Measurements from ENCODE around the gene TMEM88. TPM values are rescaled to one million over a fixed set of nuclear protein-coding genes. Genes with fewer than 3 reads are reported as not detected.

The TMEM88 gene
- total and polyA plus RNA-seq, 4 donors, result 2.7 to 27.6 (median 13.5) TPM

Other genes with a start within 250 kb of the TMEM88 start
- 10 to 100 TPM; 35.4 to 59.3 TPM for gene FXR2, start 240.2 kb upstream of the TMEM88 start, total RNA-seq
- gene FXR2, start 240.2 kb upstream of the TMEM88 start, polyA plus RNA-seq (ENCODE audit: insufficient read length in 2 of 2), result 10 to 100 TPM; 54.1 to 66.8 TPM
- 100 to 1,000 TPM in 1 of 2 donors, 10 to 100 TPM in 1; 33.5 to 124 TPM for gene SAT2, start 227.2 kb upstream of the TMEM88 start, total RNA-seq
- gene SAT2, start 227.2 kb upstream of the TMEM88 start, polyA plus RNA-seq (ENCODE audit: insufficient read length in 2 of 2), result 100 to 1,000 TPM in 1 of 2 donors, 10 to 100 TPM in 1; 97.8 to 108 TPM
- gene SHBG, start 224.9 kb upstream of the TMEM88 start, total RNA-seq, result 1 to 10 TPM in 1 of 2 donors, under 1 TPM in 1; 0.20 to 1.5 TPM
- gene SHBG, start 224.9 kb upstream of the TMEM88 start, polyA plus RNA-seq (ENCODE audit: insufficient read length in 2 of 2), result 1 to 10 TPM; 1.0 to 2.7 TPM
- gene ATP1B2, start 204.1 kb upstream of the TMEM88 start, total RNA-seq, result 10 to 100 TPM; 29.1 to 46.7 TPM
- 100 to 1,000 TPM; 301 to 332 TPM for gene ATP1B2, start 204.1 kb upstream of the TMEM88 start, polyA plus RNA-seq (ENCODE audit: insufficient read length in 2 of 2)
- gene TP53, start 167.6 kb upstream of the TMEM88 start, total RNA-seq, result 10 to 100 TPM; 12.1 to 17.2 TPM
- gene TP53, start 167.6 kb upstream of the TMEM88 start, polyA plus RNA-seq (ENCODE audit: insufficient read length in 2 of 2), result 10 to 100 TPM; 32.3 to 36.8 TPM
- gene WRAP53, start 166.6 kb upstream of the TMEM88 start, total RNA-seq, result 10 to 100 TPM in 1 of 2 donors, 1 to 10 TPM in 1; 4.9 to 13.4 TPM
- gene WRAP53, start 166.6 kb upstream of the TMEM88 start, polyA plus RNA-seq (ENCODE audit: insufficient read length in 2 of 2), result 10 to 100 TPM; 17.7 to 17.9 TPM
- 10 to 100 TPM; 18.7 to 39.9 TPM for gene EFNB3, start 149.9 kb upstream of the TMEM88 start, total RNA-seq
- gene EFNB3, start 149.9 kb upstream of the TMEM88 start, polyA plus RNA-seq (ENCODE audit: insufficient read length in 2 of 2), result 100 to 1,000 TPM; 205 to 243 TPM
- gene DNAH2, start 137.3 kb upstream of the TMEM88 start, total RNA-seq, result 1 to 10 TPM; 1.3 to 2.8 TPM
- gene DNAH2, start 137.3 kb upstream of the TMEM88 start, polyA plus RNA-seq (ENCODE audit: insufficient read length in 2 of 2), result 1 to 10 TPM; 3.1 to 3.2 TPM
- 10 to 100 TPM in 1 of 2 donors, 1 to 10 TPM in 1; 9.6 to 11.2 TPM for gene KDM6B, start 20.8 kb upstream of the TMEM88 start, total RNA-seq
- 10 to 100 TPM; 29.8 to 34.0 TPM for gene KDM6B, start 20.8 kb upstream of the TMEM88 start, polyA plus RNA-seq (ENCODE audit: insufficient read length in 2 of 2)
- gene NAA38, start 2.5 kb downstream of the TMEM88 start, total RNA-seq, result 100 to 1,000 TPM in 1 of 2 donors, 10 to 100 TPM in 1; 46.4 to 167 TPM
- gene NAA38, start 2.5 kb downstream of the TMEM88 start, polyA plus RNA-seq (ENCODE audit: insufficient read length in 2 of 2), result 100 to 1,000 TPM; 103 to 105 TPM
- gene CYB5D1, start 2.9 kb downstream of the TMEM88 start, total RNA-seq, result 10 to 100 TPM in 1 of 2 donors, 1 to 10 TPM in 1; 8.2 to 21.9 TPM
- 10 to 100 TPM; 20.1 to 21.0 TPM for gene CYB5D1, start 2.9 kb downstream of the TMEM88 start, polyA plus RNA-seq (ENCODE audit: insufficient read length in 2 of 2)
- gene CHD3, start 33.7 kb downstream of the TMEM88 start, total RNA-seq, result 100 to 1,000 TPM in 1 of 2 donors, 10 to 100 TPM in 1; 87.0 to 100 TPM
- gene CHD3, start 33.7 kb downstream of the TMEM88 start, polyA plus RNA-seq (ENCODE audit: insufficient read length in 2 of 2), result 100 to 1,000 TPM; 154 to 188 TPM
- 1 to 10 TPM; 3.8 to 4.7 TPM for gene RNF227, start 61.2 kb downstream of the TMEM88 start, total RNA-seq
- gene RNF227, start 61.2 kb downstream of the TMEM88 start, polyA plus RNA-seq (ENCODE audit: insufficient read length in 2 of 2), result 1 to 10 TPM; 6.0 to 6.7 TPM
- gene KCNAB3, start 74.8 kb downstream of the TMEM88 start, total RNA-seq, result 1 to 10 TPM; 3.2 to 4.8 TPM
- gene KCNAB3, start 74.8 kb downstream of the TMEM88 start, polyA plus RNA-seq (ENCODE audit: insufficient read length in 2 of 2), result 10 to 100 TPM; 25.9 to 33.6 TPM
- gene TRAPPC1, start 76.9 kb downstream of the TMEM88 start, total RNA-seq, result 10 to 100 TPM; 21.5 to 31.5 TPM
- 100 to 1,000 TPM; 170 to 177 TPM for gene TRAPPC1, start 76.9 kb downstream of the TMEM88 start, polyA plus RNA-seq (ENCODE audit: insufficient read length in 2 of 2)
- gene CNTROB, start 77.1 kb downstream of the TMEM88 start, total RNA-seq, result 10 to 100 TPM; 14.4 to 25.9 TPM
- 10 to 100 TPM; 45.1 to 59.5 TPM for gene CNTROB, start 77.1 kb downstream of the TMEM88 start, polyA plus RNA-seq (ENCODE audit: insufficient read length in 2 of 2)
- gene GUCY2D, start 147.5 kb downstream of the TMEM88 start, total RNA-seq, result under 1 TPM; 0.10 to 0.39 TPM
- gene GUCY2D, start 147.5 kb downstream of the TMEM88 start, polyA plus RNA-seq (ENCODE audit: insufficient read length in 2 of 2), result 1 to 10 TPM in 1 of 2 donors, under 1 TPM in 1; 0.84 to 2.3 TPM
- gene ALOX15B, start 184.0 kb downstream of the TMEM88 start, total RNA-seq, result under 1 TPM; 0.06 to 0.10 TPM
- gene ALOX15B, start 184.0 kb downstream of the TMEM88 start, polyA plus RNA-seq (ENCODE audit: insufficient read length in 2 of 2), result under 1 TPM; 0.13 to 0.26 TPM
- under 1 TPM in 1 of 2 donors, not detected in 1; 0.30 TPM for gene ALOX12B, start 232.7 kb downstream of the TMEM88 start, total RNA-seq
- gene ALOX12B, start 232.7 kb downstream of the TMEM88 start, polyA plus RNA-seq (ENCODE audit: insufficient read length in 2 of 2), result 1 to 10 TPM in 1 of 2 donors, under 1 TPM in 1; 0.60 to 1.1 TPM

Data from spinal cord (tissue), 4 donors.